Measurements from ENCODE around the gene RAB4A. TPM values are rescaled to one million over a fixed set of nuclear protein-coding genes. Genes with fewer than 3 reads are reported as not detected.

The RAB4A gene
- total and polyA plus RNA-seq, 3 donors from 2014 or later, result 27.2 to 55.1 (median 30.2) TPM

DNA sequence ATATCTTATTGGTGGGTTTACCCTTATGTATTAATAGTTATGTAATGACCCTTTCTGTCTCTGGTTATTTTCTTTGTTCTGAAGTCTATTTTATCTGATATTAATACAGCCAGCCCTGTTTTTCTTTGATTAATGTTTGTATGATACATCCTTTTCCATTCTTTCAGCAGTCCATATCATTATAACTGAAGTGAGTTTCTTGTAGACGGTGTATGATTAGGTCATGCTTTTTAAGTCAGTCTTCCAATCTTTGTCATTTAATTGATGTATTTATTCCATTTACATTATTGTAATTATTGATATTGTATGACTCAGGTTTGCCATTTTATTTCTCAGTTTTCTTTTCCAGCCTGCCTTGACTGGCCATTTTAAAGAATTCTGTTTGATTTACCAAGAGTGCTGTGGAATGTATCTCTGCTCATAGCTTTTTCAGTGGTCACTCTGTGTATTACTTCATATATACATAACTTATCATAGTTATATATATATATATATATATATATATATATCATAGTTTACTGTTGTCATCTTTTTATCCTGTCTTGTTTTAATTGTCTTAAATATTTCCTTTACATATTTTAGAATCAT is 10.5 kb downstream of the RAB4A start:
- H3K36me3 ChIP-seq (ENCODE audit: low read depth, missing control alignments), result no peaks in the 10 kb centered on the region
- H3K4me3 ChIP-seq, result no peak overlapping the region
- H3K27me3 ChIP-seq, result no peaks in the 10 kb centered on the region
- intact Hi-C loops (cut with DNase I; ENCODE audit: low total_unique reads), result no loop called here
- no peak for TF ChIP-seq POLR2A (IDR thresholded peaks at IDR 0.05)
- TF ChIP-seq, protein P1, sequence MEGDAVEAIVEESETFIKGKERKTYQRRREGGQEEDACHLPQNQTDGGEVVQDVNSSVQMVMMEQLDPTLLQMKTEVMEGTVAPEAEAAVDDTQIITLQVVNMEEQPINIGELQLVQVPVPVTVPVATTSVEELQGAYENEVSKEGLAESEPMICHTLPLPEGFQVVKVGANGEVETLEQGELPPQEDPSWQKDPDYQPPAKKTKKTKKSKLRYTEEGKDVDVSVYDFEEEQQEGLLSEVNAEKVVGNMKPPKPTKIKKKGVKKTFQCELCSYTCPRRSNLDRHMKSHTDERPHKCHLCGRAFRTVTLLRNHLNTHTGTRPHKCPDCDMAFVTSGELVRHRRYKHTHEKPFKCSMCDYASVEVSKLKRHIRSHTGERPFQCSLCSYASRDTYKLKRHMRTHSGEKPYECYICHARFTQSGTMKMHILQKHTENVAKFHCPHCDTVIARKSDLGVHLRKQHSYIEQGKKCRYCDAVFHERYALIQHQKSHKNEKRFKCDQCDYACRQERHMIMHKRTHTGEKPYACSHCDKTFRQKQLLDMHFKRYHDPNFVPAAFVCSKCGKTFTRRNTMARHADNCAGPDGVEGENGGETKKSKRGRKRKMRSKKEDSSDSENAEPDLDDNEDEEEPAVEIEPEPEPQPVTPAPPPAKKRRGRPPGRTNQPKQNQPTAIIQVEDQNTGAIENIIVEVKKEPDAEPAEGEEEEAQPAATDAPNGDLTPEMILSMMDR (IDR thresholded peaks at IDR 0.05), result no peak
- no peak overlapping the region for H3K27ac ChIP-seq
- DNase-seq, result no peak
- 93 to 96% methylated on average over 1 of the region's 1 CpG for WGBS, 2 donors
- no peaks in the 10 kb centered on the region for H3K4me1 ChIP-seq
- no peaks in the 10 kb centered on the region for H3K9me3 ChIP-seq

DNA sequence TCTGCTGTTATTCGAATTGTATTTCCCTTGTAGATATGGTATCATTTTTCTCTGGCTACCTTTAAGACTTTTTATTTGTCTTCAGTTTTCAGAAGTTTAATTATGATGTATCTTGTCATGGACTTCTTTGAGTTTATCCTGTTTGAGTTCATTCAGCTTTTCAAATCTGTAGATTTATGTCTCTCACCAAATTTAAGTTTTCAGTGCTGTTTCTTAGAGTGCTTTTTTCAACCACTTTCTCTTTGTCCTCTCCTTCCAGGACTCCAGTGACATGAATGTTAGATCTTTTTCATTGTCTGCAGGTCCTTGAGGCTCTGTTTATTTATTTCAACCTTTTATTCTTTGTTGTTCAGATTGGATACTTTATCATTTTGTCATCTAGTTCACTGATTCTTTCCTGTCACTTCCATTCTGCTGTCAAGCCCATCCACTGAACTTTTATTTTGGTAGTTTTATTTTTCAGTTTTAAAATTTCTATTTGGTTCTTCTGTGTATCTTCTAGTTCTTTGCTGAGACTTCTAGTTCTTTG is 11.4 kb downstream of the RAB4A start:
- Histone ChIP-seq H3K4me3 (no peak overlapping the region), H3K27ac (no peak overlapping the region), H3K36me3 (ENCODE audit: low read depth, missing control alignments) (no peaks in the 10 kb centered on the region), H3K27me3 (no peaks in the 10 kb centered on the region), H3K4me1 (no peaks in the 10 kb centered on the region), H3K9me3 (no peaks in the 10 kb centered on the region)
- no peak for DNase-seq
- TF ChIP-seq, protein P1 (IDR thresholded peaks at IDR 0.05), result no peak
- no peak for TF ChIP-seq POLR2A (IDR thresholded peaks at IDR 0.05)
- intact Hi-C loops (cut with DNase I; ENCODE audit: low total_unique reads), result no loop called here
- WGBS, 2 donors, result 94% methylated on average over 1 of the region's 1 CpG

DNA sequence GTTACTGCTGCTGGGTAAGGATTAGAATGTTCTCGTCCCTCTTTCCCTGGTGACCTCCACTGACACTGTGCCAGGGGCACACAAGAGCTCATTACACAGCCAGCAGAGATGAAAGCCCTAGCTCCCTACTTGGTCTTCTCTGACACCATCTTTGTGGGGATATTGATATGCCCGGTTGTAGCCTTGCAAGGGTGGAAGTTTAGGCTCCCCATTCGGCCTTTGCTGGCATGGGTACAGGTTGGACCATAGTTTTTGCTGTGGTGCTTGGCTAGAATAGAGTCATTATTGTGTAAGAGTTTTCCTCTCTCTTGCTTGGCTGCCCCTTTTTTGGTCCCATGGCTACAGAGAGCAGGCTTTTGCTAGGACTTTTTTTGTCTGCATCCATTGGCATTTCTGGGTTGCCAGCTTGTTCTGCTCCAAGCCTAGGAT is 12.3 kb downstream of the RAB4A start:
- intact Hi-C loops (cut with DNase I; ENCODE audit: low total_unique reads), result no loop called here
- no peaks in the 10 kb centered on the region for H3K4me1 ChIP-seq
- no peaks in the 10 kb centered on the region for H3K9me3 ChIP-seq
- H3K4me3 ChIP-seq, result no peak overlapping the region
- no peak for TF ChIP-seq POLR2A (IDR thresholded peaks at IDR 0.05)
- TF ChIP-seq, protein P1 (IDR thresholded peaks at IDR 0.05), result no peak
- 78 to 85% methylated on average over 3 of the region's 3 CpGs for WGBS, 2 donors
- no peaks in the 10 kb centered on the region for H3K27me3 ChIP-seq
- H3K36me3 ChIP-seq (ENCODE audit: low read depth, missing control alignments), result no peaks in the 10 kb centered on the region
- DNase-seq, result no peak
- no peak overlapping the region for H3K27ac ChIP-seq

DNA sequence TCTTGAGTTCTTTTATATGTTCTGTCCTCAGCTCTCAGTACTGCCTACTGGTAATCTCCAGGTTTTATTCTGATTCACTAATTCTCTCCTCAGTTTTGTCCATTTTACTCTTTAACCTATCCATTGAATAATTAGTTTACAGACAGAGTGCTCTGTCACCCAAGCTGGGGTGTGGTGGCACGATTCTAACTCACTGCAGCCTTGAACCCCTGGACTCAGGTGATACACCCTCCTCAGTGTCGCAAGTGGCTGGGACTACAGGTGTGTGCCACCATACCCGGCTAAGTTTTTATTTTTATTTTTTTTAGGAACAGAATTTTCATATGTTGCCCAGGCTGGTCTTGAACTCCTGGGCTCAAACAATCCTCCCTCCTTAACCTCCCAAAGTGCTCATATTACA is 14.0 kb downstream of the RAB4A start:
- no peaks in the 10 kb centered on the region for H3K27me3 ChIP-seq
- WGBS, 2 donors, result 97 to 100% methylated on average over 3 of the region's 3 CpGs
- H3K36me3 ChIP-seq (ENCODE audit: low read depth, missing control alignments), result no peaks in the 10 kb centered on the region
- no peak overlapping the region for H3K4me3 ChIP-seq
- TF ChIP-seq, protein P1 (IDR thresholded peaks at IDR 0.05), result no peak
- TF ChIP-seq POLR2A (IDR thresholded peaks at IDR 0.05), result no peak
- no peak for DNase-seq
- H3K9me3 ChIP-seq, result no peaks in the 10 kb centered on the region
- H3K27ac ChIP-seq, result no peak overlapping the region
- no peaks in the 10 kb centered on the region for H3K4me1 ChIP-seq
- intact Hi-C loops (cut with DNase I; ENCODE audit: low total_unique reads), result no loop called here

DNA sequence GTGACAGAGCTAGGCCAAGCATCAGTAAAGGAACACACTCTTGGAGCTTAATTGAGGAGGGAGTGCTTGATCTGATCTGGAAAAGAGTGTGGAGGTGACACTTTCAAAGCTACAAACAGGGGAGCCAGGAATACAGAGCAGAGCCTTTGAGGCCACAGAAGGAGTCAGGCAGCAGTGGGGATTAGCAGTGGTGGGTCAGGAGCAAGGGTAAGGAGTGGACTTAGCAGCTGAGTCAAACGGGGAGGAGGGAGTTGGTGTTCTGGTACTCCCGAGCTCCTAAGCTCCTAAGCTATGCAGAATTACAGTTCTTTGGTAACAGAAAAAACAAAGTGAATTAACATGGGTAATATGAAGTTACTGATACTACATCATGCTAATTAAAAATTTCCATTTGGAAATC is 14.5 kb downstream of the RAB4A start:
- WGBS, 2 donors, result 82 to 90% methylated on average over 2 of the region's 2 CpGs
- Histone ChIP-seq H3K4me3 (no peak overlapping the region), H3K4me1 (no peaks in the 10 kb centered on the region), H3K27ac (no peak overlapping the region), H3K36me3 (ENCODE audit: low read depth, missing control alignments) (no peaks in the 10 kb centered on the region), H3K27me3 (no peaks in the 10 kb centered on the region), H3K9me3 (no peaks in the 10 kb centered on the region)
- TF ChIP-seq POLR2A (IDR thresholded peaks at IDR 0.05), result no peak
- TF ChIP-seq, protein P1 (IDR thresholded peaks at IDR 0.05), result no peak
- DNase-seq, result no peak
- intact Hi-C loops (cut with DNase I; ENCODE audit: low total_unique reads), result no loop called here
